ENCODE measurements around the gene ERCC6. TPM values are rescaled to one million over a fixed set of nuclear protein-coding genes. Genes with fewer than 3 reads are reported as not detected.

Gene ERCC6
- total and polyA plus RNA-seq, 10 of the 15 experiments (the other 5 are each of a cell fraction or from before 2014, with no cell fraction given) = 4.3 to 15.6 (median 7.8) TPM

DNA sequence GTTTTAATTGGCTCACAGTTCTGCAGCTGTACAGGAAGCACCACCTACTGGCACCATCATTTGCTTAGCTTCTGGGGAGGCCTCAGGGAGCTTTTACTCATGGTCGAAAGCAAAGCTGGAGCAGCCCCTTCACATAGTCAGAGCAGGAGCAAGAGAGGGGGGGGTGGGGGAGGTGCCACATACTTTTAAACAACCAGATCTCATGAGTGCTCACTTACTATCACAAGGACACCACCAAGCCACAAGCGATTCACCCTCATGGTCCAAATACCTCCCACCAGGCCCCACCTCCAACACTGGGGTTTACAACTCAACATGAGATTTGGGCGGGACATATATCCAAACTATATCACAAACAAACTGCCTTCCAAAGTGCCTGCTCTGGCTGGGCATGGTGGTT lies 39.5 kb upstream of the ERCC6 start:
- CTCF ChIA-PET = interaction anchor here (1.5 kb wide), 1 partner anchor 15 kb away, joined by 6 read pairs; no protein-coding TSS in a partner anchor
- RAD21 ChIA-PET (ENCODE audit: unreplicated experiment) = no interaction called here
- 50% methylated on average over 3 of the region's 3 CpGs for WGBS (ENCODE audit: insufficient coverage, insufficient replicate concordance, low lambda C conversion rate, missing lambda C conversion rate)
- Histone ChIP-seq H3K4me3 (no peak overlapping the region), H3K27ac (ENCODE audit: control insufficient read depth, insufficient read depth) (no peak overlapping the region), H3K79me2 (ENCODE audit: control insufficient read depth, insufficient read depth, low read length) (no peaks in the 10 kb centered on the region), H2AFZ (ENCODE audit: control insufficient read depth, low read depth, low read length) (no peak overlapping the region), H3K4me2 (ENCODE audit: control insufficient read depth, insufficient read depth) (no peak overlapping the region), H3K9ac (ENCODE audit: control insufficient read depth, insufficient read depth, low read length) (no peak overlapping the region), H3K4me1 (ENCODE audit: control insufficient read depth, insufficient read depth, low read length) (no peaks in the 10 kb centered on the region; the same call in 1 of the 2 replicates), H4K20me1 (ENCODE audit: control insufficient read depth, insufficient read depth) (no peaks in the 10 kb centered on the region), H3K27me3 (replicated peaks in 1 of 2; ENCODE audit: control insufficient read depth in 2 of 2, insufficient read depth in 2 of 2, low read length in 1 of 2) (no peaks in the 10 kb centered on the region), H3K9me3 (replicated peaks; ENCODE audit: control insufficient read depth, insufficient read depth, low read length) (no peaks in the 10 kb centered on the region), H3K36me3 (ENCODE audit: control insufficient read depth in 2 of 2, insufficient read depth in 2 of 2, low read length in 1 of 2) (no peaks in the 10 kb centered on the region)
- FAIRE-seq = no peak
- no peak for ATAC-seq
- no peak for DNase-seq (ENCODE audit: low read depth, low spot score)
- in situ Hi-C loops (cut with MboI) (no loop called here), intact Hi-C loops (cut with micrococcal nuclease; ENCODE audit: unreplicated experiment) (no loop called here)
- SMC1A ChIA-PET (ENCODE audit: uncharacterized antibody, unreplicated experiment) = no interaction called here
- no peak for TF ChIP-seq SMARCA5 (IDR thresholded peaks at IDR 0.05)
- no peak for TF ChIP-seq ZSCAN29 (IDR thresholded peaks at IDR 0.05)
- no peak for TF ChIP-seq IRF3 (IDR thresholded peaks at IDR 0.05)
- TF ChIP-seq NR2C1 (IDR thresholded peaks at IDR 0.05) = no peak
- TF ChIP-seq FOXM1 (IDR thresholded peaks at IDR 0.05; ENCODE audit: low read depth, low read length) = no peak
- no peak for TF ChIP-seq ZNF274 (IDR thresholded peaks at IDR 0.05; ENCODE audit: insufficient read depth, insufficient read length)
- no peak for TF ChIP-seq BCL11A (IDR thresholded peaks at IDR 0.05; ENCODE audit: low read depth, low read length)
- TF ChIP-seq RFX5 (IDR thresholded peaks at IDR 0.05; ENCODE audit: low read depth, low read length) = no peak
- TF ChIP-seq ELK1 (IDR thresholded peaks at IDR 0.05; ENCODE audit: low read depth, low read length) = no peak
- no peak for TF ChIP-seq FOXK2 (IDR thresholded peaks at IDR 0.05)
- POLR2A ChIA-PET = no interaction called here
- no TSS peak for BruUV-seq (replicated peaks)

All from GM12878 (cell line).